ENCODE data around the gene ADIPOR2.

The ADIPOR2 gene

DNA sequence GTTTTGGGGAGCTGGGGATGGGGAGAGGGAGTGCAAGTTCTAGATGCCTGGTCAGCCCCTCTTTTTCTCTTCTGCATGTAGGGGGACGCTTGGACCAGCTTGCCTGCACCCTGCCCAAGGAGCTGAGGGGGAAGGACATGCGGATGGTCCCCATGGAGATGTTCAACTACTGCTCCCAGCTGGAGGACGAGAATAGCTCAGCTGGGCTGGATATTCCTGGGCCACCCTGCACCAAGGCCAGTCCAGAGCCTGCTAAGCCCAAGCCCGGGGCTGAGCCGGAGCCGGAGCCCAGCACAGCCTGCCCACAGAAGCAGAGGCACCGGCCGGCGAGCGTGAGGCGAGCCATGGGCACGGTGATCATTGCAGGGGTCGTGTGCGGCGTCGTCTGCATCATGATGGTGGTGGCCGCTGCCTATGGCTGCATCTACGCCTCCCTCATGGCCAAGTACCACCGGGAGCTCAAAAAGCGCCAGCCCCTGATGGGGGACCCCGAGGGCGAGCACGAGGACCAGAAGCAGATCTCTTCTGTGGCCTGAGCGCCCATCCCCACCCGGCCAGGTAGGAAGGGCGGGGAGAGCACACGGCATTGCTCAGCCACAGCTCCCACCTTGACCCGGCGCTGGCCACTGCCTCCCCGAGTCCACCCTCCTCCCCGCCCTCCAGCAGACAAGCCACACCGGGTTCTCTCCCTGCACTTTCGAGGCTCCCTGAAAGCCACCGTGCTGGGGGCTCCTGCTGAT, 143.5 kb downstream of the ADIPOR2 start:
- DNase-seq = no peak

DNA sequence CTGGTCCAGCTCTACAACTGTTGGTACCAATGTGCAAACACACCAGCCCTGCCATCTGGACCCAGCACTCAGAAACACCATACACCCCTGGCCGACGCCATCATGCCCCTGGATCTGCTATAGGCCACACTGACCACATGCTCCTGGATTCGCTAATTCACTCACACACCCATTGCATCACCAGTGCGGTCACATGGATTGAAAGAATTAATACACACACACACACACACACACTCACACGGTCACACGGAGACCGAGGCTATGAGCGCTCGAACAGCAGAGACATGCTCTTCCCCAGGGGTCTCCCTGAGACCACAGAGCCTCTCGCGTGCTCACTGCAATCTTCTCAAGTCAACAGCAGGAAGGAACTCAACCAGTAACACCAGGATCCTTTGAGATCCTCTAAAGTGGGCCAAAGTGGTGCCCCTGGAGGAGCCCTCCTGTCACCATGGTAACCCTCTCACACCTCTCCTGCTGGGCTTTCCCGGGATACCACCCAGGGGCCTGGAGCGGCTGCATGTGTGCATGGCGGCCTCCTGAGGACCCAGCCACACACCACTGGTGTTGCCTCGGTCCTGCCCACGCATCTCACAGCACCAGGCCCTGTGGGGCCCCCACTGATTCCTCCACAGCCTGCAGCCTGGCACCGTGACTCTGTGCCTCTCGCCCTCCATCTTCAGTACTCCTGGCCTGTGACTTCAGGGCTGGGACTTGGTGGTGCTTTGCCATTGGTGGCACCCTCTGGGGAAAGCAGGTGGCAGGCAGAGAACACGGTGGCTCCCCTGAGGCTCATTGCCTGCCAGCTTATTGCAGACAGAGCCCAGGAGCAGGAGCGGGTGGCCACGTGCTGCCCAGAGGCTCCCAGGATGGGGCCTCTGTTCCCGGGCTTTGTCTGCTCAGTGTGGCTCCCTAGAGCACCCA, 144.6 kb downstream of the ADIPOR2 start:
- DNase-seq = no peak

DNA sequence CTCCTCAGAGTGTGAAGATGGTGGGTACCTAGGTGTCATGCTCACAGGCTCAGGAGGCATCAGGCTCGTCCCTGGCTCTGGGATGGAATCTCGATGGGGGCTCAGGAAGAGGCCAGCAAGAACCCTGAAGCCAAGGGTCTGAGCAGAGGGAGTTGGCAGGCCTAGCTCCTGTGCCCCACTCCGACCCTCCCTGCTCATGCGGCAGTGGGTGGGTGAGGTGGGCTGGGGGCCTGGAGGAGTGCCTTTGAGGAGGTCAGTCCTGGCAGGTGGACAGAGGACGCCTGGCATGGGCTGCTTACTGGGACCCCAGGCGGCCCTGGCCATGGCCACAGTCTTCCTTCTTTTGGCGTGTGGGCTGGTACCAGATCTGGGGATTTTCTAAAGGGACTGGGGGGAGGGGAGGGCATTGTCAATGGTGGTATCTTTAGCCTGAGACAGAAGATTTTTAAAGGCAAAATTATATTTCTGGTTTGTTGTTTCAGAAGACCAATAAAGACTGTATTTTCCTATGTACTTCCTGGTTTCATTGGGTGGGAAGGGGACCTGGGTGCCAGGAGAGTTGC, 145.5 kb downstream of the ADIPOR2 start:
- no peak for DNase-seq

DNA sequence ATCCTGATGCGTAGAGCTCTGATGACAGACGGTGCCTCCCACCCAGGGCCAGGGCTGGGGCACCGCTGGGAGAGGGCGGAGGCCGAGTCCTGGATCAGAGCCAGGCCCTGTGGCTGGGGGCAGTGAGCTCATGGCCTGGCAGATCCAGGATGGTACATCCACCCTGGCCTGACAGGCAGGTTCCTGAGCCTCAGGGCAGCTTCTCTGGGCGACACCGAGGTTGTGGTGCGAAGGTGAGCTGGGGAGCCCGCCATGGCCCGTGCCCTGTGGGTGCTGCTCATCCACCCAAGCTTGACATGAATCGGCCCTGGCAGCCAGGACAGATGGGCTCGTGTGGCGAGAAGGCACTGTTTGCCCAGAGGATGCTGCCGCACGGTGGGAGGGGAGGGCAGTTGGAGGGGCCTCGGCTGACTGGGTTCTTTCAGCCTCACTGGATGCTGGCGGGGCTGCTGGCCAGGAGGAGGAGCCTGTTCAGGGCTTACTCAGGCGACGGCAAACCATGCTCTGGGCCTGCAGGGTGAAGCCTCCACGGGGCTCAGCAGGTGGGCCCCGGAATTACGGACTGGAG, 146.1 kb downstream of the ADIPOR2 start:
- no peak for DNase-seq

DNA sequence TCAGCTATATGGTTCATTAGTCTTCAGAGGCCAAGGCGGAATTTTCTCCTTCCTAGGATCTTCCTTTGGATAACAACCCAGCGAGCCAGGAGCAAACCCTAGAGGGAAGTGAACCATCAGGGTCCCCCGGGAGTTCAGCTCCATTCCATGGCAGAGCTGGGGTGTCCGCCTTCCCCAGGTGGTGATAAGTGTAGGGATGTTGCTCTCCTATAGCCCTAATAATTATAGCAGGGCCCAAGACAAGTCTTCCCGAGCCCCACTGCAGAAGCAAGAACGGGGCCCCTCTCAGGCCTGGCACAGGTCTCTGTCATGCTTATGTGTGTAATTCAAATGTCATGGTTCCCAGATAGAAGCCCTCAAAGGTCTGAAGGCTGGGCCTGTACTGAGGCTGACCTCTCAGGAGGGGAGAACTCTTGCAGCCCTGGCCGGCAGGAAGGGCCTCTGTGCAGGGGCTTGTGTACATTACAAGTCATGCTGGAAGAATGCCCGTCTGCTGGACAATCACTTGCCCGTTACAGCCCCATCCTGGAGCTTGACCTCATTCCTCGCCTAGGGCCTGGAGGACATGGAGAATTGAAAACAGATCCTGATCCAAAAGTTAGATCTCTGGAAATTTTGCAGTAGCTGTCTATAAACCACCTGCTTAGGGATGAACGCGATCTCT, 146.8 kb downstream of the ADIPOR2 start:
- DNase-seq = no peak

Data from cortex of kidney (tissue), 1 donor.